GM12878 (cell line): Measurements from ENCODE around the gene TDP1.
"Not testable (repeated sequence)": the region's sequence is repeated elsewhere in the genome, so short reads cannot be mapped to it uniquely, and the experiment has no call there.

Experiments
- CTCF ChIP-seq, 3 experiments: IDR thresholded peaks in 2 of 3; conservative IDR thresholded peaks in 1 of 3; 2 replicates each; pipeline ENCODE4 v1.5.1; 2011; ENCODE audit warnings: low read depth in 3 of 3, low read length in 3 of 3, mild to moderate bottlenecking in 3 of 3, control low read depth in 2 of 3, moderate library complexity in 2 of 3, inconsistent platforms in 1 of 3, mixed read lengths in 1 of 3; ENCODE audit not compliant: control insufficient read depth in 2 of 3, insufficient read depth in 1 of 3; ENCODE audit errors: extremely low read depth in 1 of 3
- EZH2 ChIP-seq: IDR thresholded peaks from 2 replicates; pipeline ENCODE4 v1.6.1; 2012; ENCODE audit warnings: low read depth, mild to moderate bottlenecking, control low read depth, inconsistent platforms, low read length, borderline replicate concordance; ENCODE audit not compliant: control insufficient read depth
- MYB ChIP-seq: fragments of 150-350 bp; IDR thresholded peaks from 2 replicates; pipeline ENCODE4 v1.6.1; 2014; ENCODE audit warnings: mild to moderate bottlenecking, low read depth, low read length, borderline replicate concordance
- USF2 ChIP-seq: IDR thresholded peaks from 2 replicates; pipeline ENCODE4 v1.6.1; 2011; ENCODE audit warnings: low read depth, low read length, improper control_type of control experiment, borderline replicate concordance

- not testable (repeated sequence) for TF ChIP-seq CTCF (IDR thresholded peaks at IDR 0.05 in 2 of 3, conservative IDR thresholded peaks at IDR 0.05 in 1 of 3; ENCODE audit: control insufficient read depth in 2 of 3, extremely low read depth in 1 of 3, insufficient read depth in 1 of 3, low read depth in 3 of 3, low read length in 3 of 3); MYB; EZH2; USF2
Observed at GRCh38 chr14:90026608-90027007, 70.9 kb downstream of the TDP1 start.
